GM19397 (cell line): Measurements from ENCODE around the gene RFC2.
"Not testable (repeated sequence)": the region's sequence is repeated elsewhere in the genome, so short reads cannot be mapped to it uniquely, and the experiment has no call there.

Source experiments
- ATAC-seq: cut with Tn5 transposase; IDR thresholded peaks from one replicate; pipeline ENCODE4 v1.9.1; 2021; ENCODE audit warnings: mild to moderate bottlenecking, moderate library complexity; ENCODE audit not compliant: unreplicated experiment

RFC2 gene

GRCh38 chr7:74252893-74253292, 1.3 kb downstream of the RFC2 start:
- no peak for ATAC-seq

GRCh38 chr7:74249058-74249457, 5.1 kb downstream of the RFC2 start:
- not testable (repeated sequence) for ATAC-seq

- ATAC-seq, result no peak
Observed at GRCh38 chr7:74248156-74248555, 6.0 kb downstream of the RFC2 start.

GRCh38 chr7:74246497-74246896, 7.7 kb downstream of the RFC2 start:
- ATAC-seq, result no peak

GRCh38 chr7:74242122-74242443, 12.1 kb downstream of the RFC2 start:
- no peak for ATAC-seq

- no peak for ATAC-seq
Observed at GRCh38 chr7:74240482-74240881, 13.7 kb downstream of the RFC2 start.

- ATAC-seq, result no peak
Observed at GRCh38 chr7:74236284-74236683, 17.9 kb downstream of the RFC2 start.

GRCh38 chr7:74235518-74236268, 18.5 kb downstream of the RFC2 start:
- ATAC-seq, result no peak

- no peak for ATAC-seq
Observed at GRCh38 chr7:74233655-74234285, 20.4 kb downstream of the RFC2 start.

- peak; percentile 69 for ATAC-seq
Observed at GRCh38 chr7:74231232-74231590, 23.0 kb downstream of the RFC2 start.

GRCh38 chr7:74230446-74231231, 23.6 kb downstream of the RFC2 start:
- ATAC-seq, result no peak

- ATAC-seq, result no peak
Observed at GRCh38 chr7:74228951-74229900, 25.0 kb downstream of the RFC2 start.

GRCh38 chr7:74226633-74227032, 27.6 kb downstream of the RFC2 start:
- no peak for ATAC-seq

GRCh38 chr7:74225400-74225799, 28.8 kb downstream of the RFC2 start:
- no peak for ATAC-seq

GRCh38 chr7:74224907-74225306, 29.3 kb downstream of the RFC2 start:
- ATAC-seq, result not testable (repeated sequence)

- no peak for ATAC-seq
Observed at GRCh38 chr7:74224511-74224832, 29.7 kb downstream of the RFC2 start.

GRCh38 chr7:74223711-74224510, 30.3 kb downstream of the RFC2 start:
- no peak for ATAC-seq

- ATAC-seq, result no peak
Observed at GRCh38 chr7:74222851-74223710, 31.1 kb downstream of the RFC2 start.

GRCh38 chr7:74221713-74222112, 32.5 kb downstream of the RFC2 start:
- no peak for ATAC-seq
